NCI-H748 (cell line): ENCODE results near the gene PDAP1.
A peak's percentile ranks its signal among the peaks of the same experiment; 100 is the strongest.
"Not testable (repeated sequence)": the region's sequence is repeated elsewhere in the genome, so short reads cannot be mapped to it uniquely, and the experiment has no call there.

Experiments
- DNase-seq: peaks from one replicate; lab custom pipeline; 2025; ENCODE audit not compliant: unreplicated experiment; lab: John Stamatoyannopoulos, UW

PDAP1 gene

DNA sequence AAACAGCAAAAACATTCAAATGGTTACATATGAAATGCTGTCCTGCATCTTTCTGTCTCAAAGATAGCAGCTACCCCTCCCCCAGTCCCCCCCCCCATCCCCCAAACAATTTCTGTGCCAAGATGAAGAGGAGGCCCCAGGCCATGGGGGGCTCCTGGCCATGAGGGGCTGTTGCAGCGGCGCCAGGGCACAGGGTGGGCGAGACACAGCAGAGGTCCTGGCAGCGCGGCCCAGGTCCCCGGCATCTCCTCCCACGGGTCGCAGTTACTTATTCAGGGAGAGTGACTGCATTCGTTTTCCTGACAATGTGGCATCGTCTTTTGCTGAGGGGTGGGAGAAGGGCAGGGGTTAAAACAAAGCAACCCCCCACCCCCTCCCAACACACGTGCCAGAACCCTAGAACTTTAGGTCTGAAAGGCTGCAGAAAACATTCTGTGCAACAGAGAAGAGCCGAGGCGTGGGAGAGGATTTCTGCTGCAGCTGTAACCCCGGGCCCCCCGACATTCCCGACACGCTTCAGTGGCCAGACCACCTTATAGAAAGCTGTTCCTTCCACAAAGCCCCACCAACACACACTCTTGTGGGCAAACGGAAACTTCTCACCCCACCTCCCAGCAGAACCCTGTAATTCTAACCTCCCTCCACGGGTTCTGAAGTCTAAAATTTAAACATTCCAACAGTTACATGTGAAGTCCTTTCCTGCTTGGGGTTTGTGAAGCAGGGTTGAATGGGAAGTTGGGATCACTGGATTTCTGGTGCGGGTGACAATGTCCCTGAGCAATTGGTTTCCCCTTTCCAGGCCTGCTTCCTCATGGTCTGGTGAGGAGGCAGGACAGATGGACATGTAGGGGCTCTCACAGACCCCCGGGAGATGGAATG lies 11.7 kb downstream of the PDAP1 start:
- DNase-seq: no peak

DNA sequence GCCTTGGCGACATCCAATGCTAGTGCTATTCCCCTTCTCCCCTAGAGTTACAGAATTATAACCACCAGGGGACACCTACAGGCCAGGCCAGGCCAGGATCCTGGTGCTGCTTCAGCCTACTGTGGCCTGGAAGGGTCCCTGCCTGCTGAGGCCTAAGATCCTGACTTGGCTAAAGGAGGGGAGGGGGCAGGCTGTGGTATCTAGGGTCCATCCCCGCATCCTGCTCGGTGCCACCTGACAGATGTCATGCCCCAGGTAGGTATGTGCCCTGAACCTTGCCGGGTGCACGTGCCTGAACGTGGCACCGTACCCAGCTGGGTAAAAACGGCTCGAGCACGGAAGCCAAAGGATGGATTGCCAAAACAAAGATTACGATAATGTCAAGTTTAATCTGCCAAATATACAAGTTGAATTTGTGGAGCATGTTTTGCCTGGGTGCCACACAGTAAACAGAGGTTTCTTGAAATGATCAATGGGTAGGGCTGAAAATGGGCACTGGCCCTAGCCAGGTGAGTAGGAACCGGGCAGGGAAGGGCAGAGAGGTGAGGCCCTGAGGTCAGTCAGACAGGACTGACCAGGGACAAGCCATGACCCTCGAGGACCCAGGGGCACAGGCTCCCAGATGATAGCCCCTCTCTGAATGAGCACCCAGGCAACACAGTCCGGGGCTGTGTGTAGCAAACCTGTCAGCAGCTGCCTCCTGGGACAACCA lies 12.6 kb downstream of the PDAP1 start:
- DNase-seq: no peak

GRCh38 chr7:99394188-99394502 lies 14.3 kb downstream of the PDAP1 start:
- DNase-seq: no peak

DNA sequence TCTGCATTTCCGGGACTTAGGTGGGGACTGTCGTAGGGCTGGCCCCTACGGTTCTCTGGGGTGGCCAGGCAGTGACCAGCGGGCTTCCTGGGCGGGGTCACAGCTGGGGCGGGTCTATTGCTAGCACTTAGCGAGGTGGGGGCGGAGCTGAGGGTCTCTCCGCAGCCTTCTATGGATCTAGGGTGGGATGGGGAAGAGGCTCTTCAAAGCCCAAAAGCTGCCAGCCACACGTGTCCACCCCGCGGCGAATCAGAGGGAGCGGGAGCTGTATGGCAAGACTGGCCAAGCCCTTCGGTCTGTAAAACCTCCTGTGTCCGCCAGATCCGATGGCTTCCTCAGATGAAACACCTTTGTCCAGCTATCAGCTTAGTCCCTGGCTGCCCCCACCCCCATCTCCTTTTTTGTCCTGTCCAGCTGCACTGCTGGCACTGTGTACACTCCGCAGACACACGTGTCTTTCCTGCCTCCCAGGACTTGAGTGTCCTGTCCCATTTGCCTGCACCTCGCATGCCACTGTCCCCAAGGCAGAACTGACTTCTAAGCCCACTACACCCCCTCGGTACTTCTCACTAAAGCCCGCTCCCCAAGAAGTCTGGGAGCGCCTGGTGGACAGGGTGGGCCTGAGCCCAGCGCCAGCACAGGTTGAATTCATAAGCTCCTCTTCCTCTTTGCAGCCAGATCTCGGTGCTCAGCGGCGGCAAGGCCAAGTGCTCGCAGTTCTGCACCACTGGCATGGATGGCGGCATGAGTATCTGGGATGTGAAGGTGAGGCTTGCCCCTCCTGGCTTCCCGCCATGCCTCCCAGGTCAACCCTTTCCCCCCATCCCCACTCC lies 14.8 kb downstream of the PDAP1 start:
- peak; percentile 94 for DNase-seq

GRCh38 chr7:99392659-99393354 lies 15.6 kb downstream of the PDAP1 start:
- peak; percentile 94 for DNase-seq

- peak; percentile 42 for DNase-seq
Observed at GRCh38 chr7:99392046-99392445, 16.4 kb downstream of the PDAP1 start.

GRCh38 chr7:99390941-99391602 lies 17.3 kb downstream of the PDAP1 start:
- DNase-seq: no peak

GRCh38 chr7:99389772-99390171 lies 18.6 kb downstream of the PDAP1 start:
- no peak for DNase-seq

- DNase-seq: no peak
Observed at GRCh38 chr7:99387912-99388311, 20.5 kb downstream of the PDAP1 start.

GRCh38 chr7:99387239-99387635 lies 21.2 kb downstream of the PDAP1 start:
- DNase-seq: not testable (repeated sequence)

DNA sequence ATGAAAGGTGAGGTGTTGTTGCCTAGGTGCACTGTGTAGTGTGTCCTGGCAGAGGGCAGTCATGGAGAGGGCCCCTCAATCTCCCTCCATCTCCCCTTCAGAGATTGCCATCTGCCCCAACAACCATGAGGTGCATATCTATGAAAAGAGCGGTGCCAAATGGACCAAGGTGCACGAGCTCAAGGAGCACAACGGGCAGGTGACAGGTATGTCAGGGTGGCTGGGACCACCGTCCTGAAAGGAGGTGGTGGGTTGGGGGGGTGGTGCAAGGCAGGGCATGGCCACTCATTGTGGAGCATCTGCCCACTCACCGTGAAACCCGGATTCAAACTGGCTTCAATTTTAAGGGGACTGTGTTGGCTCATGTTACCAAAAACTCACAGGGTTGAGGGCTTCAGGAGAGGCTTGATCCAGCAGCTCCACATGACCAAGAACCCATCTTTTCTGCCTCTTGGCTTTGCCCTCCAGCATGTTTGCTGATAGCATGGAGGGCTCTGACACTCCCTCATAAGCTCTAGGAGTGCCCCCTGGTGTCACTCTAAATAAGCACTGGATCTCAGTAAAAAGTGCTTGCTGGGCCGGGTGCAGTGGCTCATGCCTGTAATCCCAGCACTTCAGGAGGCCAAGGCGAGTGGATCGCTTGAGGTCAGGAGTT lies 21.7 kb downstream of the PDAP1 start:
- peak; percentile 25 for DNase-seq

- no peak for DNase-seq
Observed at GRCh38 chr7:99385564-99385963, 22.8 kb downstream of the PDAP1 start.

DNA sequence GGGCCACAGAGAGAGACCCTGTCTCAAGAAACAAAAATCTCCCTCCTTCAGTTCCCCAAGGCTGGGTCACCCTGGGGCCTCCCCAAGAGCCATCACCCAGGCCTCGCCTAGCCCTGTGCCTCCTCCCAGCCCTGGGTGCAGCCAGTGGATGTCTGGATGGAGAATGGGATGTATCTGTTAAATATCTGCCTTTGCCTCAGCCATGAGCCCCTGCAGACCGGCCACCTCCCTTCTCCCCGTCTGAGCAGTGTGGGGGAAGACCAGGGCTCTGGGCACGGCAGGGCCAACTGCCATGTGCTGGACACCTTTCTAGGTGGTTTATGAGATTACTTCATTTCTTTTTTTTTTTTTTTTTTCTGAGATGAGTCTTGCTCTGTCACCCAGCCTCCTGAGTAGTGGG lies 23.9 kb downstream of the PDAP1 start:
- no peak for DNase-seq

GRCh38 chr7:99383791-99384370 lies 24.5 kb downstream of the PDAP1 start:
- no peak for DNase-seq

- no peak for DNase-seq
Observed at GRCh38 chr7:99383203-99383602, 25.2 kb downstream of the PDAP1 start.

- no peak for DNase-seq
Observed at GRCh38 chr7:99381664-99382075, 26.7 kb downstream of the PDAP1 start.

DNA sequence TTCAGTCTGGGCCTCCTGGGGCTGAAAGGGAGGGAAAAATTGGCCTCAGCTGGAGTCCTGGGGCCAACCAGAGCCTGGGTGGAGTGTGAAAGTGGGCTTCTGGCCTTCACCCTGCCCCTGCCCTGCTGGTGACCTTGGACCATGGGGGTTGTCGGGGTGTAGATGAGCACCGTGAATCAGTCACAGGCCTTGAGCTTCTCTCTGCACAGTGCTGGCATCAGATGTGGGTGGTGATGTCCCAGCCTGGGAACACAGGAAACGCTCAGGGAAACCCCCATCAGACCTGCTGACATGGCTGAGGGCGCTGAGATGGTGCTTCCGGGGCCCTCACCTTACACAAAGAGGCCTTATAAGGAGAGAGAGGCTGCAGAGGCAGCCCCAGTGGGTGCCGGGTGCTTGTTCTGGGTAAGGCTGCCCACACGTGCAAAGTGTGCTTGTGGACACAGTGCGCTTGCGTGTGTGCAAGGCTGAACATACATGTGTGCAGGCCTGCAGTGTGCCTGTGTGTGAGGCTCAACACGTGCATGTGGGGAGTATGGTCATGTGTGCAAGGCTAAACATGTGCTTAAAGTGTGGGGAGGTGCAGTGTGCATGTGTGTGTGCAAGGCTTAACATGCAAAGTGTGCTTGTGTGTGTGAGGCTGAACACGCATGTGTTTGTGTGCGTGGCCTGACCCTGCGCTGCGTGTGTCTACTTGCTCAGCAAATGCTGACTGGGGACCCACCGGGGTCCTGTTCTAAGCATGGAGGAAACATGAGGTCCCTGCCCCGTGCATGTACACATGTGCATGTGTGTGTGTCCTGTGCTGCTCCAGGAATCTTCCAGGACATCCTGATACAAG lies 27.4 kb downstream of the PDAP1 start:
- DNase-seq: no peak

GRCh38 chr7:99380032-99380822 lies 28.2 kb downstream of the PDAP1 start:
- no peak for DNase-seq
